Neuronal stem cell (in vitro differentiated cells): Measurements from ENCODE around the gene TMOD2.

Experiments used
- DNase-seq: peaks from one replicate; pipeline ENCODE4 v3.0.0-alpha.2; 2013; ENCODE audit warnings: low spot score
- H2AFZ ChIP-seq: one replicate; pipeline ENCODE4 v1.6.1; 2013; ENCODE audit warnings: mild to moderate bottlenecking, low read length, inconsistent platforms
- H2AK5ac ChIP-seq: 2 replicates; pipeline ENCODE4 v1.6.1; 2013; ENCODE audit warnings: low read depth, mild to moderate bottlenecking, inconsistent platforms, low read length, moderate library complexity, mixed read lengths
- H2BK120ac ChIP-seq: 2 replicates; pipeline ENCODE4 v1.6.1; 2013; ENCODE audit warnings: low read depth, mild to moderate bottlenecking, inconsistent platforms, low read length, moderate library complexity, mixed read lengths
- H2BK12ac ChIP-seq: one replicate; pipeline ENCODE4 v1.6.1; 2013; ENCODE audit warnings: low read length, inconsistent platforms
- H2BK15ac ChIP-seq: 2 replicates; pipeline ENCODE4 v1.6.1; 2013; ENCODE audit warnings: mild to moderate bottlenecking, low read length, inconsistent platforms, mixed read lengths
- H2BK5ac ChIP-seq: one replicate; pipeline ENCODE4 v1.6.1; 2013; ENCODE audit warnings: inconsistent platforms, mild to moderate bottlenecking, low read length, moderate library complexity
- H3K14ac ChIP-seq: one replicate; pipeline ENCODE4 v1.6.1; 2013; ENCODE audit warnings: low read length, inconsistent platforms
- H3K18ac ChIP-seq: 2 replicates; pipeline ENCODE4 v1.6.1; 2013; ENCODE audit warnings: low read length, inconsistent platforms
- H3K23ac ChIP-seq: 2 replicates; pipeline ENCODE4 v1.6.1; 2013; ENCODE audit warnings: low read depth, mild to moderate bottlenecking, mixed read lengths, low read length, inconsistent platforms; ENCODE audit not compliant: poor library complexity
- H3K27ac ChIP-seq: replicated peaks from 3 replicates; pipeline ENCODE4 v1.5.1; 2013; ENCODE audit warnings: low read length, inconsistent platforms
- H3K27me3 ChIP-seq, 3 experiments: 2 replicates each; pipeline ENCODE4 v1.6.1; 2013; ENCODE audit warnings: low read length in 3 of 3, mild to moderate bottlenecking in 2 of 3, inconsistent platforms in 1 of 3, low read depth in 1 of 3, mixed read lengths in 1 of 3, moderate library complexity in 1 of 3; ENCODE audit not compliant: control insufficient read depth in 3 of 3, insufficient read depth in 3 of 3
- H3K36me3 ChIP-seq, 2 donors: replicated peaks in 1 of 2; 2 replicates each; pipeline ENCODE4 v1.6.1; 2013; ENCODE audit warnings: low read length in 2 of 2; ENCODE audit not compliant: control insufficient read depth in 2 of 2, insufficient read depth in 2 of 2
- H3K4ac ChIP-seq: 2 replicates; pipeline ENCODE4 v1.6.1; 2013; ENCODE audit warnings: inconsistent platforms, mild to moderate bottlenecking, low read length, moderate library complexity
- H3K4me1 ChIP-seq, 2 donors: 1 replicate in 1 of 2; 2 replicates in 1 of 2; pipeline ENCODE4 v1.6.1; 2013; ENCODE audit warnings: low read length in 2 of 2, low read depth in 1 of 2; ENCODE audit not compliant: control insufficient read depth in 2 of 2, insufficient read depth in 1 of 2
- H3K4me2 ChIP-seq: one replicate; pipeline ENCODE4 v1.6.1; 2013; ENCODE audit warnings: mild to moderate bottlenecking, low read length, inconsistent platforms; ENCODE audit not compliant: insufficient read depth, poor library complexity, severe bottlenecking
- H3K4me3 ChIP-seq, 2 donors: 2 replicates each; pipeline ENCODE4 v1.5.1; 2013; ENCODE audit warnings: low read length in 2 of 2, mild to moderate bottlenecking in 2 of 2, inconsistent platforms in 1 of 2, moderate library complexity in 1 of 2
- H3K79me1 ChIP-seq: one replicate; pipeline ENCODE4 v1.6.1; 2013; ENCODE audit warnings: low read depth, mild to moderate bottlenecking, inconsistent platforms, low read length, moderate library complexity
- H3K9ac ChIP-seq: one replicate; pipeline ENCODE4 v1.6.1; 2013; ENCODE audit warnings: mild to moderate bottlenecking, low read depth, low read length, inconsistent platforms; ENCODE audit not compliant: poor library complexity
- H3K9me3 ChIP-seq, 2 donors: replicated peaks in 1 of 2; 2 replicates each; pipeline versions ENCODE3 to v1.6.1; 2013; ENCODE audit warnings: low read length in 2 of 2, mild to moderate bottlenecking in 2 of 2, inconsistent platforms in 1 of 2, low read depth in 1 of 2, mixed read lengths in 1 of 2, moderate library complexity in 1 of 2; ENCODE audit not compliant: control insufficient read depth in 2 of 2, insufficient read depth in 1 of 2
- H4K8ac ChIP-seq: one replicate; pipeline ENCODE4 v1.6.1; 2013; ENCODE audit warnings: low read depth, mild to moderate bottlenecking, inconsistent platforms, low read length, moderate library complexity
- H4K91ac ChIP-seq: one replicate; pipeline ENCODE4 v1.6.1; 2013; ENCODE audit warnings: low read length, low read depth, mild to moderate bottlenecking, inconsistent platforms; ENCODE audit not compliant: poor library complexity
- WGBS, 2 donors: extraction: QIAGEN DNeasy Blood & Tissue Kit; methylation state at CpG; one replicate each; pipeline ENCODE4 v1.1.7; 2013; ENCODE audit warnings: missing lambda C conversion rate in 2 of 2, mixed read lengths in 1 of 2; ENCODE audit not compliant: insufficient read length in 2 of 2, insufficient replicate concordance in 1 of 2; ENCODE audit errors: extremely low coverage in 2 of 2; 5-methylcytosine and 5-hydroxymethylcytosine counted together

Gene TMOD2

GRCh38 chr15:51833772-51834171 lies 82.4 kb downstream of the TMOD2 start:
- Histone ChIP-seq H4K8ac (no peak overlapping the region), H4K91ac (no peak overlapping the region), H2BK120ac (no peak overlapping the region), H3K14ac (no peak overlapping the region), H2BK12ac (no peak overlapping the region), H3K27ac (no peak overlapping the region), H3K9me3 (no peaks in the 10 kb centered on the region), H3K36me3 (no peaks in the 10 kb centered on the region), H3K4me3 (no peak overlapping the region), H3K18ac (no peak overlapping the region), H3K9ac (no peak overlapping the region), H2AFZ (no peak overlapping the region), H3K79me1 (peaks cover 6% of the 10 kb centered on the region), H3K4me1 (peaks cover 2 to 18% of the 10 kb centered on the region in 2 donors), H3K27me3 (no peaks in the 10 kb centered on the region), H2BK15ac (no peak overlapping the region), H3K4me2 (no peak overlapping the region), H2BK5ac (no peak overlapping the region), H2AK5ac (no peak overlapping the region), H3K4ac (no peak overlapping the region), H3K23ac (no peak overlapping the region)
- DNase-seq, result no peak
- no CpG with 5 or more reads among the region's 1 CpG for WGBS, 2 donors

GRCh38 chr15:51837792-51838251 lies 86.4 kb downstream of the TMOD2 start:
- H4K8ac ChIP-seq, result no peak overlapping the region
- peak overlapping the region; percentile 39 for H2AFZ ChIP-seq
- H3K4ac ChIP-seq, result no peak overlapping the region
- H3K9ac ChIP-seq, result no peak overlapping the region
- H2BK120ac ChIP-seq, result no peak overlapping the region
- H3K27me3 ChIP-seq, result no peaks in the 10 kb centered on the region
- no peaks in the 10 kb centered on the region for H3K79me1 ChIP-seq
- H3K4me2 ChIP-seq, result no peak overlapping the region
- H4K91ac ChIP-seq, result no peak overlapping the region
- no peaks in the 10 kb centered on the region for H3K9me3 ChIP-seq
- H3K18ac ChIP-seq, result no peak overlapping the region
- peaks cover 3 to 13% of the 10 kb centered on the region in 2 donors for H3K4me1 ChIP-seq
- no peak overlapping the region for H2AK5ac ChIP-seq
- no peak for DNase-seq
- H2BK12ac ChIP-seq, result no peak overlapping the region
- H2BK5ac ChIP-seq, result no peak overlapping the region
- no peaks in the 10 kb centered on the region for H3K36me3 ChIP-seq
- no CpG with 5 or more reads among the region's 4 CpGs for WGBS, 2 donors
- peak overlapping the region in 1 of 2 donors; percentile 16 for H3K4me3 ChIP-seq
- H3K23ac ChIP-seq, result no peak overlapping the region
- H3K14ac ChIP-seq, result no peak overlapping the region
- no peak overlapping the region for H2BK15ac ChIP-seq
- H3K27ac ChIP-seq, result no peak overlapping the region

DNA sequence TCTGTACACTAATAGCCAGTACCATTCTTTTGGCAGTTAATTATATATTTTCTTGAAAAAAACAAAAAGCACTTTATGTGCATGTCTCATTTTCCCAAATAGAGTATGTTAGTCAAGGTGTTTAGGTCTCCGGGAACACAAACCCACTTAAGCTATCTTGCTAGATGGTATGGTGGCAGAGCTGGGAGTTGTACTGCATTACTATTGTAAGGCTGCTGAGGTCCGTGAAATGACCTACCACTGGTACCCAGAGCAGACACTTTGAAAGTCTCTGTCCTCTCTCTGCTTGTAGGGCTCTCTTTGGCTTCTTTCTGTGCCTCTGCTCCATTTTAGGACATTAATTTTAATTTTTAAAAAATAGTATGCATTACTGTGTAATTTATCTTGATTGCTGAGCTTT lies 86.9 kb downstream of the TMOD2 start:
- Histone ChIP-seq H2AK5ac (no peak overlapping the region), H3K4me2 (no peak overlapping the region), H2BK15ac (no peak overlapping the region), H3K36me3 (no peaks in the 10 kb centered on the region), H3K9ac (no peak overlapping the region), H3K27me3 (no peaks in the 10 kb centered on the region), H2BK5ac (no peak overlapping the region), H3K79me1 (no peaks in the 10 kb centered on the region), H2AFZ (peak overlapping the region; percentile 39), H3K4me3 (peak overlapping the region in 1 of 2 donors; percentile 16), H4K8ac (no peak overlapping the region), H3K23ac (no peak overlapping the region), H2BK12ac (no peak overlapping the region), H4K91ac (no peak overlapping the region), H3K18ac (no peak overlapping the region), H3K9me3 (no peaks in the 10 kb centered on the region), H3K4ac (no peak overlapping the region), H3K27ac (no peak overlapping the region), H3K4me1 (peaks cover 6 to 17% of the 10 kb centered on the region in 2 donors), H2BK120ac (no peak overlapping the region), H3K14ac (no peak overlapping the region)
- DNase-seq, result no peak
- WGBS, 2 donors, result no CpG with 5 or more reads among the region's 2 CpGs

GRCh38 chr15:51840692-51841091 lies 89.3 kb downstream of the TMOD2 start:
- Histone ChIP-seq H3K79me1 (no peaks in the 10 kb centered on the region), H3K4me3 (no peak overlapping the region), H3K4ac (no peak overlapping the region)

More at GRCh38 chr15:51840692-51841091, 89.3 kb downstream of the TMOD2 start:
- no peak for DNase-seq
- H3K9ac ChIP-seq, result no peak overlapping the region
- H3K18ac ChIP-seq, result no peak overlapping the region
- no peaks in the 10 kb centered on the region for H3K9me3 ChIP-seq
- no peak overlapping the region for H2BK120ac ChIP-seq
- H3K4me1 ChIP-seq, result peaks cover 8 to 18% of the 10 kb centered on the region in 2 donors
- no peak overlapping the region for H3K23ac ChIP-seq
- H3K36me3 ChIP-seq, result no peaks in the 10 kb centered on the region
- no peak overlapping the region for H2BK12ac ChIP-seq
- no peak overlapping the region for H3K4me2 ChIP-seq
- no CpG with 5 or more reads among the region's 4 CpGs for WGBS, 2 donors
- H4K8ac ChIP-seq, result no peak overlapping the region
- H4K91ac ChIP-seq, result no peak overlapping the region
- H2BK5ac ChIP-seq, result no peak overlapping the region
- no peak overlapping the region for H2AFZ ChIP-seq
- no peak overlapping the region for H2AK5ac ChIP-seq
- no peak overlapping the region for H3K27ac ChIP-seq
- H2BK15ac ChIP-seq, result no peak overlapping the region
- H3K27me3 ChIP-seq, result no peaks in the 10 kb centered on the region
- H3K14ac ChIP-seq, result no peak overlapping the region
